Caki2 (cell line): Measurements from ENCODE around the gene ASB13. TPM values are rescaled to one million over a fixed set of nuclear protein-coding genes. Genes with fewer than 3 reads are reported as not detected.

Experiments
- DNase-seq: peaks from one replicate; pipeline ENCODE4 v3.0.0-alpha.2; 2015; ENCODE audit warnings: low read depth
- in situ Hi-C: cut with HindIII; loops from 2 replicates; pipeline ENCODE4 v1.10.0; 2016; ENCODE audit warnings: low sequenced_read_pairs, low pct_unique_long_range_greater_than_20kb, mixed read lengths
- total RNA-seq: library from RNA; depleted of rRNA; stranded (reverse); fragments of >200 nt; shearing (Covaris generic); gene quantifications from 2 replicates; pipeline ENCODE4 v1.2.3, GENCODE V29; 2014; ENCODE audit warnings: low replicate concordance

Gene ASB13
- total RNA-seq, 1 experiment from 2014 or later = 28.8 TPM

- in situ Hi-C loops = no loop called here
Measured at GRCh38 chr10:5651388-5651764, 15.0 kb downstream of the ASB13 start.

DNA sequence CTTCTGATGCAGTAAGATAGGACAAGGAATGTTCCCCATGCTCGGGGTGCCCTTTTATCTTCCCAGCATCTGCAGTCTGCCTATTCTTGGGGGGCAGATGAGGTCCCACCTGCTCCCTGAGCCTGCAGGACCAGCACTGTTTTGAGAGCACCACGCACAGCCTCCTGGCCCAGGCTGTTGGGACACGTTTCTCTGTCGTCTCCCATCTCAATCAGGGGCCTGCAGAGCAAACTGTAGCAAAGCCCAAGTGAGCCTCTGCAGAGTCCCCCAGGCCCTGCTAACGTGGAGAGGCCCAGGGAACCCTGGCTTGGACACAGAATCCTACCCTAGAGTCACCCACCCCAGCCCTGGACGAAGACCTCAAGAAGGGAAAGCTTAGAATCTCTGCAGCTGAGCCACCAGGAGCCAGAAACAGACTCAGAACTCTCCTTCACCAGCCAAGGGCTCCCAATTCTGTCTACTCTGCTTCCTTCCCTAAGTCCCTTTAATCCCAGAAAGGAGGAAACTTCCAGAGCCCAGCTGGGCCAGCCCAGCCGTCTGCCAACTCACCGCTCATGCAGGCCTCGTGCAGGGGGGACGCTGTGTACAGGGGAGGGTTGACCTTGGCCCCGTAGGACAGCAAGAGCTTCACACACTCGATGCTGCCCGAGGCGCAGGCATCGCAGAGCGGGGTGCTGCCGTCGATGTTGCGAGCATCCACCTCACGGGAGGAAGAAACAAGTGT, 15.6 kb downstream of the ASB13 start:
- no peak for DNase-seq
- in situ Hi-C loops = no loop called here

More at GRCh38 chr10:5651388-5651764, 15.0 kb downstream of the ASB13 start:
- DNase-seq = no peak

- DNase-seq = no peak
- in situ Hi-C loops = no loop called here
Measured at GRCh38 chr10:5649746-5650145, 16.6 kb downstream of the ASB13 start.

GRCh38 chr10:5648494-5649457, 17.6 kb downstream of the ASB13 start:
- DNase-seq = no peak
- in situ Hi-C loops = no loop called here

GRCh38 chr10:5647507-5648240, 18.7 kb downstream of the ASB13 start:
- in situ Hi-C loops = no loop called here
- no peak for DNase-seq

GRCh38 chr10:5645944-5646617, 20.3 kb downstream of the ASB13 start:
- in situ Hi-C loops = no loop called here
- DNase-seq = no peak

DNA sequence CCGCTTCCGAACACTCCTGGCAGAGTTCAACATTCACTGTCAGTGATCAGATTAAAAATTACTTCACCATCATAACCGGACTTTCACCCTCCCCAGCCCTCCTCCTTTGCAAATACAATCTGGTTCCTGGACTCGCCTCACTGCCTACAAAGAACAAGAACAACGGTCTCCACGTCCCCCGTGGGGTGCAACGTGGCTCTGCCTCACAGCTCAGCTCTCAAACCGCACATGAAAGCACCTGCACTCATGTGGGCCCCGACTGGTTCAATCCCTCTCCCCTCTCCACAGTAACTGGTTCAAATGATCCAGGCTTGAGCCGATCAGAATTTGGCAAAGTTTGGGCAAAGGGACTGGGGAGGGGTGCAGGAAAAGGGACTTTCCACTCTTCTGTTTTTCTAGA, 21.0 kb downstream of the ASB13 start:
- DNase-seq = no peak
- in situ Hi-C loops = no loop called here

DNA sequence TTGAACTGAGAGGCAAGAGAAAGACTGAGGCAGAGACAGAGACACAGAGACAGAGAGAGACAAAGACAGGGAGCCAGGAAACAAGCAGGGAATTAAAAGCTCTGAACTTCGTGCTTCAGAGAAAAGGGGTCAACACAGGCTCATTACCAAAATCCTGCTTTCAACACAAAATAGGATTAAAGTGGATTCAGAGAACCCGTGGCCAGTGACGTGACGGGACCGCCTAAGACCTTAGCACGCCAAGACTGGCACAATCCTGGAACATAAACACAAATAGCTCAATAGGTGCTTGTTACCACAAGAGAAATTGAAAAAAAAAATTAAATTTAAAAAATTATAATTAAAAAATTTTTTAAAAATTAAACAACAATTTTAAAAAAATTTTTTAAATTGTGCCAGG, 21.5 kb downstream of the ASB13 start:
- DNase-seq = no peak
- in situ Hi-C loops = no loop called here

GRCh38 chr10:5643346-5644067, 22.9 kb downstream of the ASB13 start:
- in situ Hi-C loops = no loop called here
- no peak for DNase-seq

- DNase-seq = no peak
Measured at GRCh38 chr10:5641501-5641900, 24.9 kb downstream of the ASB13 start.

GRCh38 chr10:5640501-5640900, 25.9 kb downstream of the ASB13 start:
- in situ Hi-C loops = no loop called here
- DNase-seq = no peak

More at GRCh38 chr10:5641501-5641900, 24.9 kb downstream of the ASB13 start:
- in situ Hi-C loops = no loop called here

GRCh38 chr10:5640036-5640435, 26.4 kb downstream of the ASB13 start:
- in situ Hi-C loops = no loop called here

DNA sequence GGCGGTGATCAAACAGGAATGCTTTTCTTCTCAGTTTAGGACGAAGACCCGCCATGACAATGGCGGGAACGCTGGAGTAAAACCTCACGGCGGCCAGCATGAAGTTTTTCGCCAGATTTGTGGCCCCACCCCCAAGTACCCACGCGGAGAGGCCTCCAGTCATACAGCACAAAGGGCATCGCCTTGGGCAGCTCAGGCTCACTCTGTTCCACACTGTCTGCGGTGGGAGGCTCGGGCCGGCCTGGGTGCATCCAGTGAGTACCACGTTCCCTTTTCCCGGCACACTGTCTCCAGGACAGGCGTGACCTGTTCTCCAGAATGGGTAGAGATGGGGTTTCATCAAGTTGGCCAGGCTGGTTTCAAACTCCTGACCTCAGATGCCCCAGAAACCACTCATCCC, 27.3 kb downstream of the ASB13 start:
- no peak for DNase-seq
- in situ Hi-C loops = no loop called here

More at GRCh38 chr10:5640036-5640435, 26.4 kb downstream of the ASB13 start:
- DNase-seq = no peak

- in situ Hi-C loops = no loop called here
Measured at GRCh38 chr10:5638494-5638893, 27.9 kb downstream of the ASB13 start.

GRCh38 chr10:5634918-5635317, 31.5 kb downstream of the ASB13 start:
- no peak for DNase-seq
- in situ Hi-C loops = no loop called here

More at GRCh38 chr10:5638494-5638893, 27.9 kb downstream of the ASB13 start:
- no peak for DNase-seq

DNA sequence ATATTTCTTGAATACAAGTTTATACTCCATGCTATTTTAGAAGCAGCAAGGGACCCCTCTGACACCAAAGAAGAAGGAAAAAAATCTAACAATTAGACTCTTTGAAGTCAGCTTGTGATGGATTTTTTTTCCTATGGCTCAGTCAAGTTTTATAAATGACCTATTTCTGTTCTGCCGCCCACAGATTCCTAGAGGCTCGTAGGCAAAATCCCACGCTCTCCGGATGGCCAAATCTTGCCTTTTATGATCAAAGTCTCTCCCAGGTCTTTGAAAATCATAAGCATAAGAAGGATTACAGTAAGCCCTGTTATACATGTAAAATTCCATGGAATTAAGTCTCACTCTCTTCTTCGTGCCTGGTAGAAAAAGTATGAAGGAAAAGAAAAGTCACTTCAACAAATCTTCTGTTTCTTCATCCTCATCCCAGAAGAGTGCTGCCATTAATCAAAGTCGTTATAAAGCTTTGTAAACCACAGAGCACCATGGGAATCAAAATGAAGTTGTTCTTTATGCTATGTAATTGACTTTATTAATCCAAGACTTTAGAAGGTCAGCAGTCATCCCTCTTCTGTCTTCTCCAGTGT, 33.1 kb downstream of the ASB13 start:
- DNase-seq = no peak
- in situ Hi-C loops = no loop called here

- peak; percentile 89 for DNase-seq
- in situ Hi-C loops = no loop called here
Measured at GRCh38 chr10:5632446-5632845, 33.9 kb downstream of the ASB13 start.
